HG03175 (cell line): ENCODE data around the gene FGD4.
"Not testable (repeated sequence)": the region's sequence is repeated elsewhere in the genome, so short reads cannot be mapped to it uniquely, and the experiment has no call there.

Experiments
- ATAC-seq: cut with Tn5 transposase; IDR thresholded peaks from one replicate; pipeline ENCODE4 v1.9.1; 2021; ENCODE audit warnings: mild to moderate bottlenecking, moderate library complexity; ENCODE audit not compliant: unreplicated experiment

The FGD4 gene

GRCh38 chr12:32548691-32549281 lies 149.4 kb downstream of the FGD4 start:
- ATAC-seq = no peak

- ATAC-seq = no peak
Measured at GRCh38 chr12:32549675-32550079, 150.3 kb downstream of the FGD4 start.

GRCh38 chr12:32551058-32551457 lies 151.7 kb downstream of the FGD4 start:
- no peak for ATAC-seq

GRCh38 chr12:32558903-32559302 lies 159.5 kb downstream of the FGD4 start:
- ATAC-seq = peak; percentile 96

- ATAC-seq = peak; percentile 20
Measured at GRCh38 chr12:32559434-32559833, 160.1 kb downstream of the FGD4 start.

- ATAC-seq = no peak
Measured at GRCh38 chr12:32560520-32560919, 161.2 kb downstream of the FGD4 start.

GRCh38 chr12:32561931-32562341 lies 162.6 kb downstream of the FGD4 start:
- no peak for ATAC-seq

- ATAC-seq = not testable (repeated sequence)
Measured at GRCh38 chr12:32562413-32562812, 163.1 kb downstream of the FGD4 start.

- no peak for ATAC-seq
Measured at GRCh38 chr12:32566663-32567295, 167.4 kb downstream of the FGD4 start.

GRCh38 chr12:32567296-32567674 lies 167.9 kb downstream of the FGD4 start:
- ATAC-seq = no peak

- no peak for ATAC-seq
Measured at GRCh38 chr12:32568228-32568627, 168.9 kb downstream of the FGD4 start.

- ATAC-seq = no peak
Measured at GRCh38 chr12:32569259-32569658, 169.9 kb downstream of the FGD4 start.

GRCh38 chr12:32574585-32574984 lies 175.2 kb downstream of the FGD4 start:
- no peak for ATAC-seq

GRCh38 chr12:32577328-32577727 lies 178.0 kb downstream of the FGD4 start:
- ATAC-seq = no peak

- ATAC-seq = no peak
Measured at GRCh38 chr12:32583534-32583933, 184.2 kb downstream of the FGD4 start.

- no peak for ATAC-seq
Measured at GRCh38 chr12:32585680-32586079, 186.3 kb downstream of the FGD4 start.

- no peak for ATAC-seq
Measured at GRCh38 chr12:32586390-32586789, 187.0 kb downstream of the FGD4 start.

GRCh38 chr12:32587581-32588495 lies 188.5 kb downstream of the FGD4 start:
- ATAC-seq = no peak

GRCh38 chr12:32588604-32589003 lies 189.2 kb downstream of the FGD4 start:
- no peak for ATAC-seq

- ATAC-seq = no peak
Measured at GRCh38 chr12:32589165-32589865, 190.0 kb downstream of the FGD4 start.

GRCh38 chr12:32595251-32595650 lies 195.9 kb downstream of the FGD4 start:
- ATAC-seq = no peak
